Epithelial cell of prostate (primary cell): Measurements from ENCODE around the gene RPL18.
A peak's percentile ranks its signal among the peaks of the same experiment; 100 is the strongest.
"Not testable (repeated sequence)": the region's sequence is repeated elsewhere in the genome, so short reads cannot be mapped to it uniquely, and the experiment has no call there.

Source experiments
- DNase-seq: peaks from one replicate; pipeline ENCODE4 v3.0.0-alpha.2; 2011; ENCODE audit warnings: low read depth, low spot score
- H3K27ac ChIP-seq: fragments of 450-650 bp; 2 replicates; pipeline ENCODE4 v1.5.1; 2017; ENCODE audit warnings: mild to moderate bottlenecking

Gene RPL18

DNA sequence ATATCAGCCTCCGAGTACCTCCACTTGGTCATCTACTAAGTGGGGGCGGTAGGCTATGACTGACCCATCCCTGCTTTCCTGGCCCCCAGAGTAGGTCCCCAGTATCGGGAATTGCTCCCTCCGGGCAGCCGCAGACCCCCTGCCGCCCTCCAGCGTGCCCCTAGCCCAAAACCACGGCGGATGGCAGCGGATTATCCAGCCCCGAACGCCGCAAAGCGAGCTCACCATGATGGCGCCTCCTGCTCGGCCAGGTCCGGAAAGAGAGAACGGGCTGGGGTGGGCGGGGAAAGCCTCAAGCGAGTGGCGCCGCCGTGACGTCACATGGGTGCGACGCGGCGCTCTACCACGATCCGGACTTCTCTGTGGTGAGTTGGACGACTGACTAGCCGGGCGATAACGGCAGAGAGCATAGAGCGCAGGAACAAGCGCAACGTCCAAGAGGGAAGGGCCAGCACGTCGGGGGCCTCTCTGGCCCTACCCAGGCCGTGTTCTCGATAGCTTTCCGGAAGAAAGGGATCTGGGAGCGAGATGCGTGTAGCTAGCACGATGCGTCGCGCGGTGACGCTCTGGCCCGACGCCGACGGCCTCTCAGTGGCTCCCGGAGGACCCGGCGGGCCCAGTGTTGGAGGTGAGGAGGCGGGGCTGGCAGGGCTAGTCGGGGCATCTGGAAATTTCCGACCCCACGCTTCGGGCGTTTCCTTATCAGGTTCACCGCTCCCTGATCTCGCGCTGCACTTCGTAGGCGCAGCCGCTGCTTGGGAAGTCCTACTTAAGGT, at the start of gene RPL18, which contains the start of gene SPHK2:
Gene RPL18, minus strand, starts transcription at position 263 of the 776 bp plus-strand sequence. Its CDS starts 35 bp downstream, at position 228.
Gene SPHK2, plus strand, starts transcription at position 591 of the 776 bp plus-strand sequence. CDS start 1,009 bp downstream, outside the sequence.
- peak within 1 kb of the TSS; percentile 85 for H3K27ac ChIP-seq
- DNase-seq = peak; percentile 97

DNA sequence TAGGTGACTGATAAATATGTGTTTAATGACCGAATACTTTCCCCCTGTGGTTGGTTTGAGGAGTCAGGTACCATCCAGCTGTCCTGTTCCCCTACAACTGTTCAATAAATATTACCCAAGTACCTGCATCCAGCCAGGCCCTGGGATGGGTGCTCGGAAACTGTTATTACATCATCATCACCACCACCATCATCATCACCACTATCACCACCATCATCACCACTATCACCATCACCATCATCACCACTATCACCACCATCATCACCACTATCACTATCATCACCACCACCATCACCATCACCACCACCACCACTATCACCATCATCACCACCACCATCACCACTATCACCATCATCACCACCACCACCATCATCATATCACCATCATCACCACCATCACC, 49.8 kb upstream of the RPL18 start:
- no peak for DNase-seq
- H3K27ac ChIP-seq = no peak overlapping the region

DNA sequence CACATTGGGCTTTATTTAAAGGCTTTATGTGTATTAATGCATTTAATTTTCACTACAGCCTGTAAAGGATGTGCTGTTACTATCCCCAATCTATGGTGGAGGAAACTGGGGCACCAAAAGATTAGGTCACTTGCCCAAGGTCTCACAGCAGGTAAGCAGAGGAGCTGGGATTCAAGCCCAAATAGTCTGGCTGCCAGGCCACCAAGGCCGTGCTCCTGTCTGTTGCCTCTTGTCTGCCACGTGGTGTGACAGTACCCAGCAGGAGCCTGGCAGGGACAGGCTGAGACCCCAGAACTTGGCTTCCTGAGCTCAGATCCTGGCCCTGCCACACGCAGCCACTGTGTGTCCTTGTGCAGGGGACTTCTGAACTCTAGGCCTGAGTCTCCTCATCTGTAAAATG, 49.4 kb upstream of the RPL18 start:
- H3K27ac ChIP-seq = no peak overlapping the region
- no peak for DNase-seq

DNA sequence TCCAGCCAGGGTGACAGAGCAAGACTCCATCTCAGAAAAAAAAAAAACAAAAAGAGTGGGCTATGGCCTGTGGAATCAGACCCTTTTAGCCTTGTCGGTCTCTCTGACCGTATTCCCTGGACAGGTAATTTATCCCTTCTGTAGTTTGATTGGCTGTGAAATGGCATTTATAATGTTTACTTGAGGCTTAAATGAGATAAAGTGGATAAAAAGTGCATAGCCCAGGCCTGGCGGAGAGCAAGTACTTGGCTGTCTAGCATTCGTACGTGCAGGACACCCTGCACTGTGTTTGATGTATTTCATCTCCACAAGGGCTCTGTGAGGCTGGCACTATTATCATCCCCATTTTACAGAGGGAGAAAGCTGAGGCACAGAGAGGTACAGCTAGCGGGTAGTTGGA, 46.8 kb upstream of the RPL18 start:
- DNase-seq = no peak
- H3K27ac ChIP-seq = no peak overlapping the region

DNA sequence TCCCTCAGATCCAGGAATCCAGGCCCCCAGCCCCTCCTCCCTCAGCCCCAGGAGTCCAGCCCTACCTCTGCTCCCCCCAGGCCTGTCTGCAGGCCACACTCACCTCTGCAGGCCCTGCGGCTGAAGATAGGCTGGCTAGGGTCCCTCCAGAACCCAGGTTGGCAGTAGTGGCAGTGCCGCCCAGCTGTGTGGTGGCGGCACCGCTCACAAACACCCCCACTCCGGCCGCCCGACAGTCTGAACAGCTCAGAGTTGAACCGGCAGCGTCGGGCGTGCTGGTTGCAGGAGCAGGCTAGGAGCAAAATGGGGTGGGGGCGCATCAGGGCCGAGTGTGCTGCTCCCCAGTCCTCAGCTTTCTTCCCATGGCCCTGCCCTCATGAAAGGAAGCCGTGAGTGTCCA, 45.5 kb upstream of the RPL18 start:
- no peak for DNase-seq
- no peak overlapping the region for H3K27ac ChIP-seq

DNA sequence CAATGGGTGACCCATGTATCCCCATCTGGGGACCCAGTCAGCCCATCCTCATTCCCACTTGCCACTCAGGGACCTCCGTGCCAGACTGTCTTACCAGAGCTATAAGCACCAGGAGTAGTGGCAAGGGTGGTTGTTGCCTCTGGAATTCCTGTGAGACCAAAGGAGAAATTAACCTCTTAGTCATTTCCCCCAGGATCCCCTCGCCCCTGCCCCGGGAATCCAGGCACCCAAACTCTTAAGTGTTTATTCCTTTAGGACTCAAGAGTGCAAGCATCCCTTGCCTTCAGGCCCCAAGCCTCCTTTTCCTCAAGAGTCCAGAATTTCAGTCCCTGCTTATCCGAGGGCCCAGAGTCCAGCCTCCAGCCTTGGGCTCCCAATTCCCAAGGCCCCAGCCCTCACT, 44.7 kb upstream of the RPL18 start:
- H3K27ac ChIP-seq = no peak overlapping the region
- no peak for DNase-seq

DNA sequence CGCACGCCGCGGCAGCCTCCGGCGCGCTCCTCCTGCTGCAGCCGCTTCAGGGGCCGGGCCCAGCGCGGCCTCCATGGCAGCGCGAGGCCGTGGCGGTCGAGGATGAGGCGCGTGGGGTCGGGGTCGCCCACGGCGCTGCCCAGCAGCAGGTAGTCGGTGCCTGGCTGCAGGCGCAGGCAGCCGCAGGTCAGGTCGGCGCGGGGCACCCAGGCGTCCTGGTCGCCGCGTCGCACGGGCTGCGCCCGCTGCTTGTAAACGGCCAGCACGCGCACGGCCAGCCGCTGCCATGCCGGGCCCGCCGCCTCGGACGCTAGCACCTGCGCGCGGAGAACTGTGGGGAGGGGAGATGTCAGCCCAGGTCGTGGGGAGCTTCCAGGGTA, 42.7 kb upstream of the RPL18 start:
- H3K27ac ChIP-seq = no peak overlapping the region
- no peak for DNase-seq

DNA sequence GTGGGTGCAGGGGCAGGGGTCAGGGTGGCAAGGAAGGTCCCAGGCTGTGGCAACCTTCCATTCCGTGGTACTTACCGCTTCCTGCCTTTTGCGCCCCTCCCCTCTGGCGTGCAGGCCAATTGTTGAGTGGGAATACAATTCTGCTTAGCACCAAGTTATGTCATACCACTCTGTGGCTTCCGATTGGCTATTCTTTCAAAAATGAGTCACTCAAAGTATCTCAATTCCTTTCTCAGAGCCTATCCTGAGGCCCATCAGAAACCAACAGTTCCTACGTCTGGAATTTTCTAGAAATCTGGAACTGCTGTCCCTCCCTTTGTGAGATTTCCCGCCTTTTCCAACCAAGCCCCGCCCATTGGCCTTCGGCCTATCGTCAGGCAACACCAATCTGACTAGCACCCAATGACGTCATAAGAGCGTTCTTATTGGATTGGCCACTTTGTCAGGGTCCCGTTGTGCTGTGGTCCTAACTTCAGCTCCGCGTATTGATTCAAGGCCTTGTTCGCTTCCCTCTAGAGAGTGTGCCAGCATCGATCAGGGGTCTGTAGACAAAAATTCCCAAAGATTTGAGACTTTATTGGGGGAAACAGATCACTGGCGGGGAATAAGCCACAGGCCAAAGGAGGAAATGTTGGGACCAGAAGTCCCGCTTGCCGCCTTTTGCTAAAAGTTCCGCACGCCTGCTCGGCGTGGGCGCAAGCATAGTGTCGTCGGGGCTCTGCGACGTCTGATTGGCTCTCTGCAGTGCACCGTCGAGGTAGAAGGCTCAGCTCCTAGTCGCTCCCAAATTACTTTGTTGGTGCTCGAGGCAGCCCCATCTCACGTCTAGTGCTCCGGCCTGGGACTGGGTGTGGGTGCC, 42.1 kb upstream of the RPL18 start:
- no peak overlapping the region for H3K27ac ChIP-seq

DNA sequence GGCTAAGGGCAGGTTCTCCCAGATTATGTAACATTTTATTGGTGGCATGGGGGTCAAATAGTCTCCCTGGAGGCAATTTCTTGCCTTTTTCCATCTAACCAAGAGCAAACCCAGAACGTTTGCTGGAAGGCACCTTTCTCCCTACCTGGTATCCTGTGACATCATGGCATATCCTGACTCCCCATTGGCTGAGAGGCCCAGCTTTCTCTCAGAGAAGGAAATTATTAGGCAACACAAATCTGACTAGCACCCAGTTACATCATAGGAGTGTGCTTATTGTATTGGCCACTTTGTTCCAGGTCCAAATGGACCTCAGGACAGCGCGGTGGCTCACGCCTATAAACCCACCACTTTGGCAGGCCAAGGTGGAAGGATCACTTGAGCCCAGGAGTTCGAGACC, 40.8 kb upstream of the RPL18 start:
- no peak overlapping the region for H3K27ac ChIP-seq
- DNase-seq = no peak

More for the DNA sequence above, 42.1 kb upstream of the RPL18 start:
- DNase-seq = no peak

DNA sequence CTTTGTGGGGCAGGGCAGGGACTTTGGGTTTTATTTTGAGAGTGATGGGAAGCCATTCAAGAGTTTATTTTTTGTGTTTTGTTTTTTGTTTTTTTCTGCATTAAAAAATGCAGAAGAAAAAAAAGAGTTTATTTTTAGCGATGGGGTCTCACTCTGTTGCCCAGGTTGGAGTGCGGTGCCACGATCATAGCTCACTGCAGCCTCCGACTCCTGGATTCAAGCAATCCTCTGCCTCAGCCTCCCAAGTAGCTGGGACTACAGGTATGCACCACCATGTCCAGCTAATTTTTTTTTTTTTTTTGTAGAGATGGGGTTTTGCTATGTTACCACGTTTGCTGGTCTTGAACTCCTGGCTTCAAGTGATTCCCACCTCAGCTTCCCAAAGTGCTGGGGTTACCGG, 39.5 kb upstream of the RPL18 start:
- DNase-seq = no peak

DNA sequence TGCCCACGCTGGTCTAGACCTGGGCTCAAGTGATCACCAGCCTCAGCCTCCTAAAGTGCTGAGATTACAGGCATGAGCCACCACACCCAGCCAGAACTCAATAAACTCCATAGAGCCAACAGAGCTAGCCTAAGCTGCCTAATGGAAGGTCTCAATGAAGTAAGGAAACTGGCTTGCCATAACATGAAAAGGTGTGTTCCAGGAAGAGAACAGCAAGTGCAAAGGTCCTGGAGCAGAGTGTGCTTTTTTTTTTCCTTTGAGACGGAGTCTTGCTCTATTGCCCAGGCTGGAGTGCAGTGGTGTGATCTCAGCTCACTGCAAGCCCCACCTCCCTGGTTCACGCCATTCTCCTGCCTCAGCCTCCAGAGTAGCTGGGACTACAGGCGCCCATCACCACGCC, 38.9 kb upstream of the RPL18 start:
- not testable (repeated sequence) for H3K27ac ChIP-seq

More for the DNA sequence above, 39.5 kb upstream of the RPL18 start:
- H3K27ac ChIP-seq = no peak overlapping the region

DNA sequence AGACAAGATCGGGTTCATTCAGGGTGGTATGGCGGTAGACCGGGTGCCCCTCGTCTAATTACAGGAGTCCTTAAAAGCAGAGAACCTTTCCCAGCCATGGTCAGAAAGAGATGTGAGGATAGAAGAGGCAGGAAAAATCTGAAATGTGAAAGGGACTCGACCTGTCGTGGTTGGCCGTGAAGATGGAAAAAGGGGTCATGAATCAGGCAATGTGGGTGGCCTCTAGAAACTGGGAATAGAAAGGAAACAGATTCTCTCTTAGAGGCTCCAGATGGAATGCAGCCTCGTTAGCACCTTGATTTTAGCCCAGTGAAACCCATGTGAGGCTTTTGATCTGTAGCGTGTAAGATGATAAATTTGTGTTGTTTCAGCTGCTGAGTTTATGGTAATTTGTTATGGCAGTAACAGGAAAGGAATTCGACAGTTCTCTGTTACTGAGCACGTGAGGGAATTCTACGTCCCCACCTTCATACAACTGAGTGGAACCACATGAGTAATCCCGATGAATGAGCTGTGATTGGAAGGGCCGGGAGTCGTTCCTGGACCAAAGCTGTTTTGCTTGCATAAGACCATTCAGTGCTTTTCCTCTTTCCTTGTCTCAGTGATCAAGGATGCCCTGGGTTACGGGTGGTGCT, 38.0 kb upstream of the RPL18 start:
- DNase-seq = no peak
- no peak overlapping the region for H3K27ac ChIP-seq

More for the DNA sequence above, 38.9 kb upstream of the RPL18 start:
- DNase-seq = not testable (repeated sequence)

DNA sequence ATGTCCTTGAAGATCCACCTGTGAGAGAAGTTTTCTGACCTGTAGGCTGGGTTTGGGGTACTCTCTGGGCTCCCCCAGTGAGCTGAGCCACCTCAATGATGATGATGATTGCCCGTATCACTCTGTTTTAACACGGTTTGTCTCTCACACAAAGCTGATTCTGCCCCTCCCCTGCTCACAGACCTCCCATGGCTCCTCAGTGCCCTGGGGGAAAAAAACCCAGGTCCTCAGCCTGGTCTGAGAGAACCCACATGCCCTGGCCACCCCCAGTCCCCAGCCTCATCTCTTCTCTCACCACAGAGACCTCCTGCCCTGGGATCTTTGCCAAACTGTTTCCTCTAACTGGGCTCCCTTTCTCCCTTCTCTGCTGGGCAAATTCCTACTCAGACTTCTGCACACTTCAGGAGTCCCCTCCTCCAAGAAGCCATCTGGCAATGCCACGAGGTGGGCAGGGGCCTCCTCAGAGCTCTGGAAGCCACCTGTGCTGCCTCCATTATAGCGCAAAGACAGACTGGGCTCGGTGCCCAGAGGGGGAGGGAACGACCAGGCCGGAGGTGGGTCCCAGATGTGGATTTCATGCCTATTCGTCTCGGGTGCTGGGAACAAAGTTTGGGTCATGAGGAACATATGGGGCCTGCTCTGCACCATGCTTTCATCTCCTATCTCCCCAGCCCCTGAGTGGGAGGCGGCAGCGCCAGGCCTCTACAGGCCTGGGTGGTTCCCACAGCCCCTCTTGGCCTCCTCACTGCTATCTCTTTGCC, 35.5 kb upstream of the RPL18 start:
- H3K27ac ChIP-seq = no peak overlapping the region
- no peak for DNase-seq

DNA sequence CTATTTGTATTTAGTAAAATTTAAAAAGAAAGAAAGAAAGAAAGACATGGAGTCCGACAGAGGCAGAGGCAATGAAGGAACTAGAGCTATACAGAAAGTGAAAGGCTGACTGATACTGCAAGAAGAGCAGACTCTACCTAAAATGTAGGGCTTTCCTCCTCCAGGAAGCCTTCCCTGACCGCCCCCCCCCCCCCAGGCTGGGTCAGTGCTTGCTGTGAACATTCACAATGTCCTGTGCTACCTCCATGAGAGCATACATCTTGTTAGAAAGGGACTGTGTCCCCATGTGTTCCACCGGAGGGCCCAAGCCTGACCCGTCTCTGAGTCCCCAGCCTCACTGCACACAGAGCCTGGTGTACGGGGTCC, 32.7 kb upstream of the RPL18 start:
- H3K27ac ChIP-seq = no peak overlapping the region
- no peak for DNase-seq

DNA sequence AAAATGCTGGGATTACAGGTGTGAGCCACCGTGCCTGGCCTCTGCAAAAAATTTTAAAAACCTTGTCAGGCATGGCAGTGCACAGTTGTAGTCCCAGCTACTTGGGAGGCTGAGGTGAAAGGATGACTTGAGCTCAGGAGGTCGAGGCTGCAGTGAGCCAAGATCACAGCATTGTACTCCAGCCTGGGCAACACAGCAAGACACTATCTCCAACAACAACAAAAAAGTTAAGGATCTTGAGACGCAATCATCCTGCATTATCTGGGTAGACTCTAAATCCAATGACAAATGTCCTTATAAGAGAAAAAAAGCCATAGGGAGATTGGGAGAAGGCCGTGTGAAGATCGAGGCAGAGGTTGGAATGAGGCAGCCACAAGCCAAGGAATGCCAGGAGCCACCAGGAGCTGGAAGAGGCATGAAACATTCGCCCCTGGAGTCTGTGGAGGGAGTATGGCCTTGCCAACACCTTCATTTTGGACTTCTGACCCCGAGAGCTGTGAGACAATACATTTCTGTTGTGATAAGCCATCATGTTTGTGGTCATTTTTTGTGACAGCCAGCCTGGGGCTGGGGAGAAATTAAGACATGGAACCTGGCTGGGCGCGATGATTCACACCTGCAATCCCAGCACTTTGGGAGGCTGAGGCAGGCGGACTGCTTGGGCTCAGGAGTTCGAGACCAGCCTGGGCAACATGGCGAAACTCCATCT, 32.1 kb upstream of the RPL18 start:
- no peak overlapping the region for H3K27ac ChIP-seq
- no peak for DNase-seq

DNA sequence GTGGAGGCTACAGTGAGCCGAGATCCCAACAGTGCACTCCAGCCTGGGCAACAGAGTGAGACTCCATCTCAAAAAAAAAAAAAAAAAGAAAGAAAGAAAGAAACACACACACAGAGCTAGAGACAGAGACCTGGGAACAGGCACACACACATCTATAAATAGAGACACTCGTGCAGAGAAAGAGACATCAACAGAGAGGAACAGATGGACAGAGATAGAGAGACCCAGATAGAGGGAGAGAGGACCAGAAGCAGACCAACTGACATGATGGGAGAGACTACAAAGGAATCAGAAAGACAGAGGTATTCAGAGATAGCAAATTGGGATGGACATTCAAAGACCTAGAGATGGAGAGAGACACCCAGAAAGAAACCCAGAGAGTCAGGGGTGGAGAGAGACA, 29.2 kb upstream of the RPL18 start:
- H3K27ac ChIP-seq = no peak overlapping the region
- no peak for DNase-seq

DNA sequence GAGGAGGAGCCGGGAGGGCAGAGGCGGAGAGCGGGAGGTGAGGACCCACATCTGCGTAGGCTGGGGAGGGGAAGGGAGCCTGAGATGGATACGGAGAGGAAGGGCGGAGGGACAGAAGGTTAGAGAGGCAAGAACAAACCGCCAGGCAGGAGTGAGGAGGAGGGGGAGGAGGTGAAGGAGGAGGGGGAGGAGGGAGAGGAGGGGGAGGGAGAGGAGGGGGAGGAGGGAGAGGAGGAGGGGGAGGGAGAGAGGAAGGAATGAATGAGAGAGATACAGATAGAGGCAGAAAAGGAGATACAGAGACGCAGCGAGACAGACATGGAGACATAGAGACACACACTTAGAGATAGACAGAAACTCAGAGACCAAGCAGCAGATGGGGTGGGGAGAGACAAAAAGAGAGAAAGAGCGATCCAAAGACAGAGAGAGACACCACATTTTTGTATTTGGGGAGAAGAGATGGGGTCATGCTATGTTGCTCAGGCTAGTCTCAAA, 27.8 kb upstream of the RPL18 start:
- no peak overlapping the region for H3K27ac ChIP-seq
- DNase-seq = no peak

DNA sequence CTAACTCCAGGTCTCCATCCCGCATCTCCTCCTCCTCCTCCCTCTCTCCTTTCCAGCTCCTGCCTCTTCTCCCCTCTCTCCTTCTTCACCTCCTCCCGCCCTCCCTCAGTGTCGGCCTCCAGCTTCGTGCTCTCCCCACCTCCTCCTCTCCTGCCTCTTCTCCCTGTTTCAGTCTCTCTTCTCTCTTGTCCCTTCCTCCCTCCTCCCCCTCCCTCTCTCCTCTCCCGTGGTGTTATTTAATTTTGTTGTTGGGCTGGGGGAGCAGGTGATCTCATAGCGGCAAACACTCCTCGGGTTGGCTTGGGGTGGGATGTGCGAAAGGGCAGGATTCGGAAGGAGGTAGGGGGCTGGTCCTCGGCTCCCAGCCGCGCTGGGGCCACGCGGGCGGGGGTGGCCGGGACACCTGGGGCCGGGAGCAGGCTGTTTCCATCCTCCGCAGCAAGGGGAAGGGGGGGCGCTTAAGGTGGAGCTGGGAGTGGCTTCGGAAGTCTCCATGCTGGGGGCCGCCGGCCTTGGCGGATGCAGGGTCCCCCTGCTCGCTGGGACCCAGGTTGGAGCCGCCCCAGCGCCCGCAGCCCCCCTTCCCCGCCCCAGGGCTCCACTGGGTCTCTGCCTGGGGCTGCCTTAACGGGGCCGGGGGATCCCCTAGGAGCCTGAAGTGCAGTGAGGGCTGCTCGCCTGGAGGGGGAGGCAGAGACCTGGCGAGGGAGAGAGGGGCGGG, 27.2 kb upstream of the RPL18 start, which contains the start of gene CA11:
Gene CA11, minus strand, starts transcription at position 187 of the 721 bp plus-strand sequence. CDS start 555 bp downstream, outside the sequence.
- DNase-seq = no peak
- no peak within 1 kb of the TSS for H3K27ac ChIP-seq

DNA sequence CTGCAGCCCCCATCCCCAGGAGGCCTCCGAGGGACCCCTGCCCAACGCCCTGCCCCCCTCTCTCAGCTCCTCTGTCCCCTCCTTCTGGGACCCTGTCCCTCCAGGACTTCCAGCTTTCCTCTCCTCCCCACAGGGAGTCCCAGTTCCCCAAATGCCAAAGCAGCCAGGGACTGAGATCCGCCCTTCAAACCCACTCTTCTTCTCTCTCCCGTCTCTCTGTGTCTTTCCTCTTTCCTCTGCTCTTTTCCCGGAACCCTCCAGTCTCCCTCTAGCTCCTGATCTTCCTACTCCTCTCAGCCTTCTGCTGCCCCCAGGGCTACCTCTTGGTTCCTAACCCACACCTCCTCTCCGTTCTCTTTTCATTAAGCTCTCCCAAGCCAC, 26.6 kb upstream of the RPL18 start:
- H3K27ac ChIP-seq = no peak overlapping the region
- DNase-seq = no peak
